ENCODE results near the gene APOL5. TPM values are rescaled to one million over a fixed set of nuclear protein-coding genes. Genes with fewer than 3 reads are reported as not detected.

APOL5 gene
- total RNA-seq, 1 donor from 2014 or later = not detected

DNA sequence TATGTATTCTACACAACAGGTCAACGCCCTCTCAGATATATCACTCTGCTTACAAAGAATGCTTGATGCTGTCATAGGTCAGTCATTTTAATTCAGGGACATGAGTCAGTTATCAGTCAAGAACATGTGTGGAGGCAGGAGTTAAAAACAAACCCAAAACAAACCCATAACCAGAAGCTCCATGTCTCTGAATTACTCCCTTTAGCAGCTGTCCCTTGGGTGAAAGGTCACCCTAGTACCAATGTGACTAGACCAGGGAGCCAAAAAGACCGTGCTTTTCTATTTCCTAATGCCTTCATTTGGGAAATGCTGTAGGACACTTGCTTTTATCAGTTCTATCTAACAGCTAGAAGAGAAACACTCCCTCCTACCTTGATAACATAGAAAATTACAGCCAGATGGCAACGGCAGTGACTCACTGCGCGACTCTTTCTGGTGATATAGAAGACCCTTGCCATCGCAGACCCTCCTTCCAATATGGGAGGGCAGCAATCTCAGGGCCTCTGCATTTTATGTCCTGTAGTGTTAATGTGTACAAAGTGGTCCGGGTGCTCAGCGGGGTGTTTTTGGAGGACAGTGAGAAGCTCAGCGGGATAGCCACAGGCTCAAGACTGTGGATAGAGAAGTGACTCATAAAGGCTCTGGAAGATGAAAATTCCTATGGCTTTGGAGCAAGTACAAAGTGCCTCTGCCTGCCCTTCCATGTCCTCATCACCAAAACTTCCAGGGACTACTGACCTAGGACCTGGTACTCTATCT lies 24.8 kb downstream of the APOL5 start:
- DNase-seq (ENCODE audit: low spot score) = no peak

GRCh38 chr22:35743326-35743860 lies 25.7 kb downstream of the APOL5 start:
- no peak for DNase-seq (ENCODE audit: low spot score)

DNA sequence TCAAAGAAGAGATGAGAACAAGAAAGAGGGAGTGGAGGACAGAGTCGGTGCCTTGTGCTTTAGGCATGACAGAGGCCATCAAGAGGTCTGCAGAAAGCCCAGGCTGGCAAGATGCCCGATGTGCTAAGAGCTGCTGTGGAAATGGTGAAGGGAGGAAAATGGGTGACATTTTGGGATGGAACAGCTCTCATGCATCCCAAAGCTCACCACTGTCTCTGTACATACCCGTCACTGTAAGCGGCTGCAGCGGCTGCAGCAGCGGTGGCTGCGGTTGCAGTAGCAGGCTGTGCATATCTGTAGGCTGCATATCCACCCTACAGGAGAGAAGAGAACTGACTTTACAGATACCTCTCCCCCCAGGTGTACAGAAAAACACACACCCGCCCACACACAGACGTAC lies 28.6 kb downstream of the APOL5 start:
- DNase-seq (ENCODE audit: low spot score) = no peak

DNA sequence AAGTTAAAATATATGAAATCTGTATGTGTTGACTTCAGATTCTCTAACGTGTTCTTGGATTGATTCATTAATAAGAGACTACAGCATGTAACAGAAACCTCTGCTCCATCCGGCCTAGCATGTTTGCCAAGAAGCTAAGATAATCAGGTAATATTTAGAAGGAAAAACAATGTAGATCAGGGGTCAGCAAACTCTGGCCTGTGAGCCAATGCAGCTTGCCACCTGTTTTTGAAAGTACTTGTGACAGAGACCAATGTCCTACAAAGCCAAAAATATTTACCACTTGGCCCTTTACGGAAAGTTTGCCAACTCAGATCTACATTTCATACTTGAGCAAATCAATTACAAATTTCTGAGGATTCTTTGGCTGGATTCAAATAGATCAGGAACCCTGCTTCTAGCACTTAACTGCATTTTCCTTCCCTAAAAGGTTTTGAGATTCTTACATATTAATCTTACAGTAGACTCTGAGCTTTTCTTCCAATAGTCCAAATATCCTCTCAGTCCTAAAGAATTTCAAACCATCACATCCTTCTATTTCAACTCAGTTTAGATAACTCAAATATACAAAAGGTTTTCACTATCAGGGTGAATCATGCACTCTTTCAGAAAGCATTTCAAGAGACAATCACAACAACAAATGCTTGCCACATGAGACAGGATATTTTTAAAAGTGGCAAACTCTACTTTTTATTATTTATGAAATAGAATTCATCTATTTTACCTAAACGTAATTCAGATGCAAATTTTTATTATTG lies 29.5 kb downstream of the APOL5 start:
- peak; percentile 57 for DNase-seq (ENCODE audit: low spot score)

DNA sequence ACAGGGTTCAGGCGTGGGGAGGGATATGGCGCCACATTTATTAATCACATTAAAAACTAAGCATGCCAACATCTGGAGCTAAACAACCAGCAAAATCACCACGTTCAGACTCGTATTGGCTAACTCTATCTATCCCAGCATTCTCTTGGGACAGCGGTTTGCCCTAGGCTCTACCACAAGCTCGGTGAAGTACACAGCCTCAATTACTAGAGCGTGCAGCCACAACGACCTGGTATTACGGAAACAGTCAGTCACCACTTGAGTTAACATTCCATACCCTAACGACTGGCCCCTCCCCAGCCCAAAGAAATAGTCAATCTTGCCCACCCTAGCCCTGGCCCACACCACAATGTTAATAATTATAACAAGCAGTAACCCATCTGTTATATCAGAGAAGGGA lies 32.1 kb downstream of the APOL5 start:
- DNase-seq (ENCODE audit: low spot score) = no peak

- no peak for DNase-seq (ENCODE audit: low spot score)
Observed at GRCh38 chr22:35752006-35752862, 34.6 kb downstream of the APOL5 start.

- DNase-seq (ENCODE audit: low spot score) = no peak
Observed at GRCh38 chr22:35752863-35753189, 35.2 kb downstream of the APOL5 start.

DNA sequence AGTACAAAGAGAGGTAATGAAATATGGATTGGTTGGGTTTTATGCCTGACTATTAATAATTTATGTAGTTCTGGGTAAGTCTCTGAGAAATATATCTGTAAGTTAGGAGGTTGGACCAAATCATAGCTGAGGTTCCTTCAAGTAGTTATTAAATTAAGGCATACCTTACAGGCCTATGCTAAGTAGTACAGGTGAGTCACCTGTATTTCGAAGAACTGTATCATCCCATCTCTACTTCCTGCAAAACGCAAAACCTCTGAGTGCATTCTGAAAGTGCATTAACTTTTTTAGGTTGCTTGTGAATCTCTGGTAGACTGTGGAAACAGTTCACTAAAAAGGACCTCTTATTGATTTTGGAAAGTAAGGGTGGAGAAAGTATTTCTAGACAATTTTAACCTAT lies 37.1 kb downstream of the APOL5 start:
- no peak for DNase-seq (ENCODE audit: low spot score)

- DNase-seq (ENCODE audit: low spot score) = no peak
Observed at GRCh38 chr22:35756722-35757121, 39.0 kb downstream of the APOL5 start.

GRCh38 chr22:35758394-35758793 lies 40.7 kb downstream of the APOL5 start:
- DNase-seq (ENCODE audit: low spot score) = no peak

- no peak for DNase-seq (ENCODE audit: low spot score)
Observed at GRCh38 chr22:35761037-35761436, 43.4 kb downstream of the APOL5 start.

GRCh38 chr22:35766654-35767580 lies 49.2 kb downstream of the APOL5 start:
- no peak for DNase-seq (ENCODE audit: low spot score)

DNA sequence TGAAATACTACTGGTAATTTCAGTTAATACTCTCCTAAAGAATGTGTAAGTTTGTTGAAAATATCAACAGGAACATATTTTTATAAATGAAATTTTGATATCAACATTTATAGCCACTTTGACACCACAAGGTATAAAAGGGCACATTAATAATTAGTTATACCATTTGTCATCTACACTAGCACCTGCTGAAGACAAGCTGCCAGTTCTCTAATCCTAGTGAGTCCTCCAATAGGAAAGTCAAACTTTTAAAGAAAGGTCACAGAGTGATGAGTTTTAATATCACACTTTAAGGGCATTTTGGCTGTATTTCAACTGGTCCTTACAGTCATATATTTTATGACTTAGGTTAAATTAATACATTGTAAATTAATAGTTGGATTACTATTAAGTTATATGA lies 52.3 kb downstream of the APOL5 start:
- no peak for DNase-seq (ENCODE audit: low spot score)

DNA sequence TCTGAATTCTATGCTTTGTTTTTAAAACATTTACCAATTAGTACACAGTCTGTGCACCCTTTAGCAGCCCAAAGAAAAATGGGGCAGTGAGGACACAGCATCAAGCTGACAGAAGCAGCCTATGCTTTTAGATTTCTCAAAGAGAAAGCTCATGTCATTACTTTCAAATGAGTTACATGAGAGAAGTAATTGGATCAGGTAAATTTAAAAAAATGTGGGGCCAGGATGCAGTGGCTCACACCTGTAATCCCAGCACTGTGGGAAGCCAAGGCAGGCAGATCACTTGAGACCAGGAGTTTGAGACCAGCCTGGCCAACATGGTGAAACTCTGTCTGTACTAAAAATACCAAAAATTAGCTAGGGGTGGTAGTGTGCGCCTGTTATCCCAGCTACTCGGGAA lies 57.7 kb downstream of the APOL5 start:
- no peak for DNase-seq (ENCODE audit: low spot score)

DNA sequence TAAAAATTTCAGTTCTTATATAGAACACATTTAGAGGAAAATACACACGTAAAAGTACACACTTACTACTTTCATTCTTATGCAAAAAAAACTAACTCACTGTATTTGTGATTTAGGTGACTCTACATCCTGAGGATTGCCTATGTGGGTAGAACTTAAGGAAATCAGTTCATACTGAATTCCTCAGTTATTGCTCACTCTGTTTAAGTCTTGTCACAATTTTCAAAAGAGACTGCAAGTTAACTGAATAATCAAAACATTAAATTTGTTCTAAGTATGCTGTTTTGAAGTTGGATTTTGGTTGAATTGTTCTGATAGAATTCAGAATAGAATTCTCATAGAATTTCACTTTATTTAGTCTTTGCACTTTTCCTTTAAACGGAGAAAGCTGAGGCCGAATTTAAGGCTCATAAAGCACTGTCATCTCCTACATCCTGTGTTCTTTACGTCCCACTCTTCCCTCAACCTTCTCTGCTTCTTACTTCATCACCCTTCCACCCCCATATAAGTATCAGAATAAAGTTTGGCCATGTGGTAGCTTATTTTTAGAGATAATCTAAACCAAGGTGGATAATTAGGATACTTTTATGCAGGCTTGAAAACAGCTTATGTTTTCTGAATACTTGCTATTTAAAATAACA lies 59.8 kb downstream of the APOL5 start:
- no peak for DNase-seq (ENCODE audit: low spot score)

Other genes with a start within 250 kb of the APOL5 start
- gene RASD2, start 177.0 kb upstream of the APOL5 start, total RNA-seq = 4.4 TPM
- 0.35 TPM for gene MB, start 100.5 kb upstream of the APOL5 start, total RNA-seq
- 27.0 TPM for gene APOL6, start 69.4 kb upstream of the APOL5 start, total RNA-seq

All from mucosa of gallbladder (tissue), 1 donor.